GM10266 (cell line): ENCODE data around the gene CHST15.

Source experiments
- DNase-seq: peaks from one replicate; pipeline ENCODE4 v3.0.0; 2012; ENCODE audit errors: extremely low spot score
- TF ChIP-seq, protein P1 (sequence below): IDR thresholded peaks from 2 replicates; pipeline ENCODE4 v1.5.1; 2012; ENCODE audit warnings: mild to moderate bottlenecking, low read depth; ENCODE audit not compliant: control insufficient read depth, insufficient read depth; ENCODE audit errors: missing control alignments

Gene CHST15

GRCh38 chr10:124013916-124014315 is 79.5 kb downstream of the CHST15 start:
- DNase-seq, result no peak
- TF ChIP-seq, protein P1, sequence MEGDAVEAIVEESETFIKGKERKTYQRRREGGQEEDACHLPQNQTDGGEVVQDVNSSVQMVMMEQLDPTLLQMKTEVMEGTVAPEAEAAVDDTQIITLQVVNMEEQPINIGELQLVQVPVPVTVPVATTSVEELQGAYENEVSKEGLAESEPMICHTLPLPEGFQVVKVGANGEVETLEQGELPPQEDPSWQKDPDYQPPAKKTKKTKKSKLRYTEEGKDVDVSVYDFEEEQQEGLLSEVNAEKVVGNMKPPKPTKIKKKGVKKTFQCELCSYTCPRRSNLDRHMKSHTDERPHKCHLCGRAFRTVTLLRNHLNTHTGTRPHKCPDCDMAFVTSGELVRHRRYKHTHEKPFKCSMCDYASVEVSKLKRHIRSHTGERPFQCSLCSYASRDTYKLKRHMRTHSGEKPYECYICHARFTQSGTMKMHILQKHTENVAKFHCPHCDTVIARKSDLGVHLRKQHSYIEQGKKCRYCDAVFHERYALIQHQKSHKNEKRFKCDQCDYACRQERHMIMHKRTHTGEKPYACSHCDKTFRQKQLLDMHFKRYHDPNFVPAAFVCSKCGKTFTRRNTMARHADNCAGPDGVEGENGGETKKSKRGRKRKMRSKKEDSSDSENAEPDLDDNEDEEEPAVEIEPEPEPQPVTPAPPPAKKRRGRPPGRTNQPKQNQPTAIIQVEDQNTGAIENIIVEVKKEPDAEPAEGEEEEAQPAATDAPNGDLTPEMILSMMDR, result no peak

DNA sequence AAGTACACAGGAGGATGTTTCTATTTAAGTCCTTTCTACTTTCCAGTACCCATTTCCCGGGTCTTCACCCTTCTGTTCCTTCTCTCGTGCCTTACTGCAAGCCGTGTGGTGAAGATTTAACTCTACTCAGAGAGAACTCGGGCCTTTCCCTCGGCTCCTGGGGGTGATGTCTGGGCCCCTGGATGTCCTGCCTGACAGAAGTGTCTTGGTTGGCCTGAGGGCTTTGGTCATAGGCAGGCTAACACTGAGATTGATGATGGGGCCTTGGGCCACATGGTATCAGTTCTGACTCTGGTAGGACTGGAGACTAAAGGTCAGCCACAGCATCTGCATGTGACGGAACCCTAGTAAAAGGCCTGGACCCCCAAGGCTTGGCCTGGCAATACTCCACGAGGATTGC is 80.4 kb downstream of the CHST15 start:
- TF ChIP-seq, protein P1, result no peak
- no peak for DNase-seq

DNA sequence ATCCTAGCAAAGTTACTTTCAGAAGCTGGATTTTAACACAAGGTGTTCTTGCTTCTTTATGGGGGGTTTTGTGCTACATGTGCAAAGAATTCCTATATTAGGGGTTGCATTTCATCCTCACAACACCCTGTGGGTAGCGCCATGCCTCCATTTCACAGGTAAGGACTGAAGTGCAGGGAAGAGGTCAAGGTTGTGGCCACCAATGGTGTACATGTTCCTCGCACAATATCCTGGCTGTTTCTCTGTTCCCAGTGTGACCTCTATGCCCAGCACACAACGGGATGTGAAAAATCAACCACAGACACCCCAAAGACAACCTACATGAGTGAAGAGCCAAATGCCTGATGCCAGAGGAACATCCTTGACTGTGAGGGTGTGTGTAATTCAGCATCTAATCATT is 80.8 kb downstream of the CHST15 start:
- no peak for DNase-seq
- TF ChIP-seq, protein P1, result no peak

DNA sequence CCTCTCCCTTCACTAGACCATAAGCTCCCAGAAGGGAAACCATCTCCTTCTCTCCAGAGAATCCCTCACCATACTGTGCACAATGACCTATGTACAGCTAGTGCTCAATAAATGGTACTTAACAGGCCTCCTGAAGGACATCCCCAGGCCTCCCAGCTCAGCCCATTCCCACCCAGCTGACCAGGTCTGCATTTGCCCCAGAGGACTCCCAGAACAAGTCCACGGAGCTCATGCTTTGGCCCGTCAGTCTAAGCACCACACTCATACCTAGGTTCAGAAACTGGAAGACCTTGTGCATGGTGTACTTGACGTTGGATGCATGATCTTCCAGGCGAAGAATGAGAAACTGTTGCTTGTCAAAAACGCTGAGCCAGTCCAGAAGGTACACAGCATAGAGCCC is 81.3 kb downstream of the CHST15 start:
- TF ChIP-seq, protein P1, result no peak
- DNase-seq, result no peak

DNA sequence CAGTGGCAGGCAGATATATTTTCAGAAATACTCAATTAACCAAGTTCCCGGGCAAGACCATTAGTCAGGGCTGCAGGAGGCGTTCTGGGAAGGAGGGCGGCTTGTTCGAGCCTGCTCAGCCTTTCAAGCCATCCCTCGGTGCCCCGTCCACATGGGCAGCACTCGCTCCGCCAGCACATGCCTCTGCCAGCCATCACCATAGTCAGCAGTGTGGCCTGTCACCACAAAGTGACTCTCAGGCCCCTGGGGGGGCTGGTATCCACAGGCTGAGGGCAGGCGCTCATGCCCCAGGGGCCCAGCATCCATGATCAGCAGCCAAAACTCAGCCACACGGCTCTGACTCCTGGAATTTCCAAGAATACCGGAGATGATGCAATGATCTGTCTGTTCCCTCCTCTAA is 81.9 kb downstream of the CHST15 start:
- DNase-seq, result no peak
- TF ChIP-seq, protein P1, result no peak

GRCh38 chr10:124010563-124011131 is 82.8 kb downstream of the CHST15 start:
- no peak for DNase-seq

GRCh38 chr10:124010024-124010423 is 83.4 kb downstream of the CHST15 start:
- no peak for DNase-seq
- TF ChIP-seq, protein P1, result no peak

More at GRCh38 chr10:124010563-124011131, 82.8 kb downstream of the CHST15 start:
- TF ChIP-seq, protein P1, result no peak
